H9 (cell line): ENCODE results near the gene MAP2K1. TPM values are rescaled to one million over a fixed set of nuclear protein-coding genes. Genes with fewer than 3 reads are reported as not detected.

Experiments used
- DNase-seq: peaks from one replicate; pipeline ENCODE4 v3.0.0-alpha.2; 2017
- H2AFZ ChIP-seq: one replicate; pipeline ENCODE4 v1.6.1; 2013; ENCODE audit warnings: mild to moderate bottlenecking, low read length, control low read depth, moderate library complexity
- H2AK5ac ChIP-seq: 2 replicates; pipeline ENCODE4 v1.6.1; 2013; ENCODE audit warnings: low read length, control low read depth, mixed read lengths; ENCODE audit not compliant: insufficient read length
- H2BK120ac ChIP-seq: one replicate; pipeline ENCODE4 v1.6.1; 2013; ENCODE audit warnings: low read depth, mild to moderate bottlenecking, low read length, control low read depth, inconsistent platforms; ENCODE audit not compliant: poor library complexity, severe bottlenecking
- H2BK12ac ChIP-seq: 2 replicates; pipeline ENCODE4 v1.6.1; 2013; ENCODE audit warnings: low read length, control low read depth, mixed read lengths, low read depth; ENCODE audit not compliant: insufficient read length
- H2BK15ac ChIP-seq: 2 replicates; pipeline ENCODE4 v1.6.1; 2013; ENCODE audit warnings: low read depth, low read length, control low read depth
- H2BK20ac ChIP-seq: one replicate; pipeline ENCODE4 v1.6.1; 2013; ENCODE audit warnings: low read depth, mild to moderate bottlenecking, low read length, control low read depth, inconsistent platforms; ENCODE audit not compliant: poor library complexity, severe bottlenecking
- H2BK5ac ChIP-seq: 2 replicates; pipeline ENCODE4 v1.6.1; 2013; ENCODE audit warnings: low read length, control low read depth, mixed read lengths; ENCODE audit not compliant: insufficient read length
- H3K14ac ChIP-seq: 2 replicates; pipeline ENCODE4 v1.6.1; 2013; ENCODE audit warnings: low read length, control low read depth; ENCODE audit not compliant: insufficient read depth
- H3K18ac ChIP-seq: 2 replicates; pipeline ENCODE4 v1.6.1; 2013; ENCODE audit warnings: low read depth, mild to moderate bottlenecking, mixed read lengths, low read length, control low read depth; ENCODE audit not compliant: insufficient read length
- H3K23ac ChIP-seq: 2 replicates; pipeline ENCODE4 v1.6.1; 2013; ENCODE audit warnings: low read length, control low read depth, mixed read lengths, low read depth; ENCODE audit not compliant: insufficient read length
- H3K23me2 ChIP-seq: 2 replicates; pipeline ENCODE4 v1.6.1; 2013; ENCODE audit warnings: low read depth, mild to moderate bottlenecking, mixed read lengths, low read length, control low read depth; ENCODE audit not compliant: insufficient read length, poor library complexity, severe bottlenecking
- H3K27ac ChIP-seq: 2 replicates; pipeline ENCODE4 v1.5.1; 2013; ENCODE audit warnings: low read length, control low read depth, mixed read lengths, low read depth; ENCODE audit not compliant: insufficient read length
- H3K27me3 ChIP-seq: 2 replicates; pipeline ENCODE4 v1.6.1; 2013; ENCODE audit warnings: low read length, control low read depth, inconsistent platforms; ENCODE audit not compliant: insufficient read depth
- H3K4ac ChIP-seq: 2 replicates; pipeline ENCODE4 v1.6.1; 2013; ENCODE audit warnings: low read depth, mild to moderate bottlenecking, control low read depth, inconsistent platforms, low read length, moderate library complexity
- H3K4me1 ChIP-seq: 2 replicates; pipeline ENCODE4 v1.6.1; 2013; ENCODE audit warnings: low read length, control low read depth, inconsistent platforms; ENCODE audit not compliant: insufficient read depth
- H3K4me2 ChIP-seq: 2 replicates; pipeline ENCODE4 v1.6.1; 2013; ENCODE audit warnings: low read length, control low read depth, mixed read lengths; ENCODE audit not compliant: insufficient read length, insufficient read depth
- H3K56ac ChIP-seq: 2 replicates; pipeline ENCODE4 v1.6.1; 2013; ENCODE audit warnings: low read depth, mild to moderate bottlenecking, mixed read lengths, low read length, control low read depth; ENCODE audit not compliant: insufficient read length
- H3K79me1 ChIP-seq: 2 replicates; pipeline ENCODE4 v1.6.1; 2013; ENCODE audit warnings: low read depth, mild to moderate bottlenecking, moderate library complexity, low read length, control low read depth, inconsistent platforms; ENCODE audit not compliant: insufficient read depth, poor library complexity, severe bottlenecking
- H3K79me2 ChIP-seq: 2 replicates; pipeline ENCODE4 v1.6.1; 2013; ENCODE audit warnings: low read length, control low read depth, inconsistent platforms; ENCODE audit not compliant: insufficient read depth
- H3K9ac ChIP-seq: 2 replicates; pipeline ENCODE4 v1.6.1; 2013; ENCODE audit warnings: low read length, control low read depth, mixed read lengths; ENCODE audit not compliant: insufficient read length; ENCODE audit errors: extremely low read depth
- H3K9me3 ChIP-seq: one replicate; pipeline ENCODE4 v1.6.1; 2013; ENCODE audit warnings: low read depth, low read length, inconsistent platforms; ENCODE audit not compliant: control insufficient read depth
- H3T11ph ChIP-seq: one replicate; pipeline ENCODE4 v1.6.1; 2013; ENCODE audit warnings: mild to moderate bottlenecking, low read length, control low read depth, inconsistent platforms
- H4K20me1 ChIP-seq: one replicate; pipeline ENCODE4 v1.6.1; 2013; ENCODE audit not compliant: control insufficient read depth, insufficient read length, insufficient read depth
- H4K5ac ChIP-seq: 2 replicates; pipeline ENCODE4 v1.6.1; 2013; ENCODE audit warnings: low read depth, mild to moderate bottlenecking, mixed read lengths, low read length, control low read depth; ENCODE audit not compliant: insufficient read length
- H4K8ac ChIP-seq: replicated peaks from 2 replicates; pipeline ENCODE4 v1.6.1; 2013; ENCODE audit warnings: low read length, control low read depth, mixed read lengths, low read depth; ENCODE audit not compliant: insufficient read length
- H4K91ac ChIP-seq: 2 replicates; pipeline ENCODE4 v1.6.1; 2013; ENCODE audit warnings: low read depth, mild to moderate bottlenecking, moderate library complexity, mixed read lengths, low read length, control low read depth; ENCODE audit not compliant: insufficient read length
- H3K27ac Mint-ChIP-seq, 3 experiments: 2 replicates in 2 of 3; 3 replicates in 1 of 3; pipeline ENCODE4 v1.8.0; 2020 to 2021; ENCODE audit warnings: mixed read lengths in 3 of 3, mild to moderate bottlenecking in 1 of 3, moderate library complexity in 1 of 3
- H3K27me3 Mint-ChIP-seq: 2 replicates; pipeline ENCODE4 v1.8.0; 2021; ENCODE audit warnings: low read depth, mild to moderate bottlenecking, moderate library complexity, mixed read lengths
- H3K36me3 Mint-ChIP-seq, 3 experiments: 2 replicates in 2 of 3; 3 replicates in 1 of 3; pipeline ENCODE4 v1.8.0; 2020 to 2021; ENCODE audit warnings: low read depth in 3 of 3, mixed read lengths in 3 of 3; ENCODE audit not compliant: insufficient read depth in 1 of 3
- H3K4me1 Mint-ChIP-seq, 2 experiments: 2 replicates each; pipeline ENCODE4 v1.8.0; 2020; ENCODE audit warnings: mixed read lengths in 2 of 2
- H3K4me3 Mint-ChIP-seq, 2 experiments: 2 replicates in 1 of 2; 3 replicates in 1 of 2; pipeline ENCODE4 v1.8.0; 2020 to 2021; ENCODE audit warnings: mild to moderate bottlenecking in 2 of 2, mixed read lengths in 2 of 2, moderate library complexity in 1 of 2
- H3K9me3 Mint-ChIP-seq, 2 experiments: 2 replicates in 1 of 2; 3 replicates in 1 of 2; pipeline ENCODE4 v1.8.0; 2020; ENCODE audit warnings: mild to moderate bottlenecking in 2 of 2, mixed read lengths in 2 of 2, moderate library complexity in 1 of 2
- WGBS: extraction: QIAGEN DNeasy Blood & Tissue Kit; methylation state at CpG from one replicate; pipeline ENCODE4 v1.1.7; 2013; ENCODE audit warnings: missing lambda C conversion rate, low lambda C conversion rate, mixed read lengths; ENCODE audit not compliant: insufficient read length; ENCODE audit errors: extremely low coverage; 5-methylcytosine and 5-hydroxymethylcytosine counted together
- total RNA-seq: library from RNA; stranded (reverse); gene quantifications from 2 replicates; pipeline ENCODE4 v1.2.1, GENCODE V29; 2021
- TF ChIP-seq, protein P1 (sequence below): fragments of 200-600 bp; sonication (generic); conservative IDR thresholded peaks from 3 replicates; pipeline ENCODE4 v1.8.0; 2021; ENCODE audit warnings: antibody characterized with exemption, mild to moderate bottlenecking

Gene MAP2K1
- total RNA-seq, 1 experiment from 2014 or later = 50.8 TPM

- WGBS = no CpG with 5 or more reads among the region's 62 CpGs
- no peak overlapping the region for H3K27ac ChIP-seq
- H3K4me1 Mint-ChIP-seq = peaks cover 28 to 36% of the 10 kb centered on the region in 2 experiments
Measured at GRCh38 chr15:66387163-66388042, 691 bp downstream of the MAP2K1 start.

More at GRCh38 chr15:66387163-66388042, 691 bp downstream of the MAP2K1 start:
- Histone ChIP-seq H3K56ac (no peak overlapping the region), H4K20me1 (no peaks in the 10 kb centered on the region), H4K91ac (no peak overlapping the region), H3K4me1 (no peaks in the 10 kb centered on the region), H2BK12ac (no peak overlapping the region), H2BK15ac (no peak overlapping the region), H3K4ac (no peak overlapping the region), H3K9me3 (no peaks in the 10 kb centered on the region), H3K14ac (peak overlapping the region; percentile 77), H2BK5ac (no peak overlapping the region), H3K27me3 (no peaks in the 10 kb centered on the region), H3K23ac (no peak overlapping the region), H3K4me2 (peak overlapping the region; percentile 99), H2BK120ac (no peak overlapping the region), H3K18ac (peak overlapping the region; percentile 50), H4K5ac (peak overlapping the region; percentile 86), H3K79me2 (peaks cover 31% of the 10 kb centered on the region; the same call in 1 of the 2 replicates), H3K23me2 (peaks cover 10% of the 10 kb centered on the region), H3T11ph (no peak overlapping the region), H3K9ac (peak overlapping the region; percentile 78), H2BK20ac (no peak overlapping the region), H2AFZ (no peak overlapping the region), H3K79me1 (no peaks in the 10 kb centered on the region), H2AK5ac (no peak overlapping the region), H4K8ac (no peak overlapping the region)
- DNase-seq = peak; percentile 52
- Mint-ChIP-seq H3K4me3 (peak overlapping the region; percentile 83 to 94), H3K36me3 (peaks cover 5 to 9% (median 8%) of the 10 kb centered on the region in 3 experiments; a peak in 5 of 7 replicates), H3K9me3 (no peaks in the 10 kb centered on the region), H3K27ac (peak overlapping the region; percentile 56 to 94 (median 91); a peak in 6 of 7 replicates), H3K27me3 (no peaks in the 10 kb centered on the region)
- TF ChIP-seq, protein P1, sequence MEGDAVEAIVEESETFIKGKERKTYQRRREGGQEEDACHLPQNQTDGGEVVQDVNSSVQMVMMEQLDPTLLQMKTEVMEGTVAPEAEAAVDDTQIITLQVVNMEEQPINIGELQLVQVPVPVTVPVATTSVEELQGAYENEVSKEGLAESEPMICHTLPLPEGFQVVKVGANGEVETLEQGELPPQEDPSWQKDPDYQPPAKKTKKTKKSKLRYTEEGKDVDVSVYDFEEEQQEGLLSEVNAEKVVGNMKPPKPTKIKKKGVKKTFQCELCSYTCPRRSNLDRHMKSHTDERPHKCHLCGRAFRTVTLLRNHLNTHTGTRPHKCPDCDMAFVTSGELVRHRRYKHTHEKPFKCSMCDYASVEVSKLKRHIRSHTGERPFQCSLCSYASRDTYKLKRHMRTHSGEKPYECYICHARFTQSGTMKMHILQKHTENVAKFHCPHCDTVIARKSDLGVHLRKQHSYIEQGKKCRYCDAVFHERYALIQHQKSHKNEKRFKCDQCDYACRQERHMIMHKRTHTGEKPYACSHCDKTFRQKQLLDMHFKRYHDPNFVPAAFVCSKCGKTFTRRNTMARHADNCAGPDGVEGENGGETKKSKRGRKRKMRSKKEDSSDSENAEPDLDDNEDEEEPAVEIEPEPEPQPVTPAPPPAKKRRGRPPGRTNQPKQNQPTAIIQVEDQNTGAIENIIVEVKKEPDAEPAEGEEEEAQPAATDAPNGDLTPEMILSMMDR = peak; percentile 42; the same call in 2 of the 3 replicates
